MM.1S (cell line): ENCODE measurements around the gene CLEC4A.

Source experiments
- DNase-seq: peaks from one replicate; pipeline ENCODE4 v3.0.0-alpha.2; 2015
- H2AFZ ChIP-seq: fragments of 300-600 bp; sonication (generic); 2 replicates; pipeline ENCODE4 v1.6.0; 2016; ENCODE audit warnings: antibody characterized with exemption, low read length
- H3F3A ChIP-seq: fragments of 300-600 bp; sonication (generic); 2 replicates; pipeline ENCODE4 v1.6.1; 2016; ENCODE audit warnings: mild to moderate bottlenecking, antibody characterized with exemption, low read length, moderate library complexity, mixed read lengths; ENCODE audit not compliant: insufficient read depth
- H3K27ac ChIP-seq: fragments of 300-600 bp; sonication (generic); 2 replicates; pipeline ENCODE4 v1.5.1; 2016; ENCODE audit warnings: mild to moderate bottlenecking, low read length
- H3K27me3 ChIP-seq: fragments of 300-600 bp; sonication (generic); replicated peaks from 2 replicates; pipeline ENCODE4 v1.6.0; 2016; ENCODE audit warnings: low read length; ENCODE audit not compliant: insufficient read depth
- H3K36me3 ChIP-seq: fragments of 300-600 bp; sonication (generic); replicated peaks from 2 replicates; pipeline ENCODE4 v1.6.1; 2016; ENCODE audit warnings: mild to moderate bottlenecking, low read length, mixed read lengths; ENCODE audit not compliant: insufficient read depth
- H3K4me1 ChIP-seq: fragments of 300-600 bp; sonication (generic); 2 replicates; pipeline ENCODE4 v1.6.1; 2016; ENCODE audit warnings: low read length, mixed read lengths
- H3K4me2 ChIP-seq: fragments of 300-600 bp; sonication (generic); 2 replicates; pipeline ENCODE4 v1.6.0; 2016; ENCODE audit warnings: low read depth, low read length
- H3K4me3 ChIP-seq: fragments of 300-600 bp; sonication (generic); 2 replicates; pipeline ENCODE4 v1.5.1; 2016; ENCODE audit warnings: low read length, mixed read lengths
- H3K79me2 ChIP-seq: fragments of 300-600 bp; sonication (generic); 2 replicates; pipeline ENCODE4 v1.6.1; 2016; ENCODE audit warnings: mixed run types, low read length, mixed read lengths
- H3K9ac ChIP-seq: fragments of 300-600 bp; sonication (generic); 2 replicates; pipeline ENCODE4 v1.6.1; 2016; ENCODE audit warnings: low read length, mixed read lengths
- H3K9me2 ChIP-seq: fragments of 300-600 bp; sonication (generic); replicated peaks from 2 replicates; pipeline ENCODE4 v1.6.1; 2016; ENCODE audit warnings: mild to moderate bottlenecking, low read length, mixed read lengths; ENCODE audit not compliant: insufficient read depth
- H3K9me3 ChIP-seq: fragments of 300-600 bp; sonication (generic); replicated peaks from 2 replicates; pipeline ENCODE4 v1.6.1; 2016; ENCODE audit warnings: mild to moderate bottlenecking, low read length, mixed read lengths; ENCODE audit not compliant: insufficient read depth
- H4K20me1 ChIP-seq: fragments of 300-600 bp; sonication (generic); 2 replicates; pipeline ENCODE4 v1.6.1; 2016; ENCODE audit warnings: mild to moderate bottlenecking, low read length, moderate library complexity, mixed read lengths; ENCODE audit not compliant: insufficient read depth
- EZH2 ChIP-seq: fragments of 300-600 bp; sonication (generic); optimal IDR thresholded peaks from 2 replicates; pipeline ENCODE3; 2017; ENCODE audit warnings: low read depth, mild to moderate bottlenecking, antibody characterized with exemption, low read length, mixed read lengths
- EZH2phosphoT487 ChIP-seq: fragments of 300-600 bp; sonication (generic); IDR thresholded peaks from 2 replicates; pipeline ENCODE4 v1.6.1; 2018; ENCODE audit warnings: antibody characterized with exemption, low read length
- TF ChIP-seq, protein P1 (sequence below): fragments of 300-600 bp; sonication (generic); IDR thresholded peaks from 2 replicates; pipeline ENCODE4 v1.5.1; 2016; ENCODE audit warnings: antibody characterized with exemption, low read length, mixed read lengths

The CLEC4A gene

DNA sequence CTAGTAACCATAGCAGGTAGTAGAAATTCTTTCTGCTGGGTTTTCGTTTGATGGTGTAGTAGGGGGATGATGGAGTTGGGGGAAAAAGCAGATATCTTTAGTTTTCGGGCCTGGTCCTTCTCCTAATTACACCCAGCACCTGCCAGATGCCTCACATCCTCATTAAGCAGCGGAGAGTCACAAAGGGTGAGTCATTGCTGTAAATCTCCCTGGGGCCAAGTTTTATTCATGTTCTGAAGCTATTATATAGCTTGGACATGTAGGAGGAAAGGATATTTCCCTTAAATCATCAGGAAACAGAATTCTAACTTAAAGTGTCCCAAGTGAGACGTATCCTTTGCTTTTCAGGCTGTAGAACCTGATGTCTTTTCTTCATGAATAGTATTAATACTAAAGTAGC is 46.2 kb upstream of the CLEC4A start:
- H3K4me3 ChIP-seq = no peak overlapping the region
- H3K9ac ChIP-seq = no peak overlapping the region
- TF ChIP-seq EZH2 = no peak
- TF ChIP-seq, protein P1, sequence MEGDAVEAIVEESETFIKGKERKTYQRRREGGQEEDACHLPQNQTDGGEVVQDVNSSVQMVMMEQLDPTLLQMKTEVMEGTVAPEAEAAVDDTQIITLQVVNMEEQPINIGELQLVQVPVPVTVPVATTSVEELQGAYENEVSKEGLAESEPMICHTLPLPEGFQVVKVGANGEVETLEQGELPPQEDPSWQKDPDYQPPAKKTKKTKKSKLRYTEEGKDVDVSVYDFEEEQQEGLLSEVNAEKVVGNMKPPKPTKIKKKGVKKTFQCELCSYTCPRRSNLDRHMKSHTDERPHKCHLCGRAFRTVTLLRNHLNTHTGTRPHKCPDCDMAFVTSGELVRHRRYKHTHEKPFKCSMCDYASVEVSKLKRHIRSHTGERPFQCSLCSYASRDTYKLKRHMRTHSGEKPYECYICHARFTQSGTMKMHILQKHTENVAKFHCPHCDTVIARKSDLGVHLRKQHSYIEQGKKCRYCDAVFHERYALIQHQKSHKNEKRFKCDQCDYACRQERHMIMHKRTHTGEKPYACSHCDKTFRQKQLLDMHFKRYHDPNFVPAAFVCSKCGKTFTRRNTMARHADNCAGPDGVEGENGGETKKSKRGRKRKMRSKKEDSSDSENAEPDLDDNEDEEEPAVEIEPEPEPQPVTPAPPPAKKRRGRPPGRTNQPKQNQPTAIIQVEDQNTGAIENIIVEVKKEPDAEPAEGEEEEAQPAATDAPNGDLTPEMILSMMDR = no peak
- no peak for TF ChIP-seq EZH2phosphoT487
- peaks cover 11% of the 10 kb centered on the region for H3K4me1 ChIP-seq
- H3K9me2 ChIP-seq = no peaks in the 10 kb centered on the region
- H3K36me3 ChIP-seq = no peaks in the 10 kb centered on the region
- H3K4me2 ChIP-seq = no peak overlapping the region
- H3K27me3 ChIP-seq = no peaks in the 10 kb centered on the region
- peaks cover 15% of the 10 kb centered on the region for H3F3A ChIP-seq
- DNase-seq = no peak
- peaks cover 7% of the 10 kb centered on the region for H3K79me2 ChIP-seq
- H2AFZ ChIP-seq = no peak overlapping the region
- no peak overlapping the region for H3K27ac ChIP-seq
- H4K20me1 ChIP-seq = no peaks in the 10 kb centered on the region
- no peaks in the 10 kb centered on the region for H3K9me3 ChIP-seq

- TF ChIP-seq, protein P1 = peak; percentile 35
- TF ChIP-seq EZH2phosphoT487 (no peak), EZH2 (no peak)
- peak; percentile 69 for DNase-seq
- Histone ChIP-seq H3K9me2 (no peaks in the 10 kb centered on the region), H3K4me2 (no peak overlapping the region), H3K27me3 (no peaks in the 10 kb centered on the region), H3K4me3 (no peak overlapping the region), H3K9ac (no peak overlapping the region), H3K36me3 (no peaks in the 10 kb centered on the region), H3K4me1 (peaks cover 11% of the 10 kb centered on the region), H2AFZ (no peak overlapping the region), H3F3A (peaks cover 23% of the 10 kb centered on the region), H4K20me1 (no peaks in the 10 kb centered on the region), H3K9me3 (no peaks in the 10 kb centered on the region), H3K79me2 (peaks cover 19% of the 10 kb centered on the region), H3K27ac (no peak overlapping the region)
These were observed 45.0 kb upstream of the CLEC4A start for GRCh38 chr12:8078398-8078797.

- H3K4me1 ChIP-seq = peaks cover 11% of the 10 kb centered on the region
- H3K36me3 ChIP-seq = no peaks in the 10 kb centered on the region
- H2AFZ ChIP-seq = no peak overlapping the region
- no peak overlapping the region for H3K4me2 ChIP-seq
- no peaks in the 10 kb centered on the region for H3K27me3 ChIP-seq
- H3F3A ChIP-seq = peaks cover 23% of the 10 kb centered on the region
- no peaks in the 10 kb centered on the region for H3K9me2 ChIP-seq
- peaks cover 24% of the 10 kb centered on the region for H3K79me2 ChIP-seq
- no peak overlapping the region for H3K27ac ChIP-seq
- no peaks in the 10 kb centered on the region for H3K9me3 ChIP-seq
- no peak for TF ChIP-seq EZH2phosphoT487
- TF ChIP-seq EZH2 = no peak
- TF ChIP-seq, protein P1 = no peak
- no peak overlapping the region for H3K4me3 ChIP-seq
- DNase-seq = no peak
- no peaks in the 10 kb centered on the region for H4K20me1 ChIP-seq
- no peak overlapping the region for H3K9ac ChIP-seq
These were observed 44.5 kb upstream of the CLEC4A start for GRCh38 chr12:8078916-8079315.
